HUES48 (cell line): Measurements from ENCODE around the gene PTPN3.
A peak's percentile ranks its signal among the peaks of the same experiment; 100 is the strongest.

ENCODE experiments used
- H3K27ac ChIP-seq: one replicate; pipeline ENCODE4 v1.7.0; 2013; ENCODE audit warnings: low read depth, low read length, inconsistent platforms
- H3K27me3 ChIP-seq: 2 replicates; pipeline ENCODE4 v1.6.1; 2013; ENCODE audit warnings: mild to moderate bottlenecking, low read length; ENCODE audit not compliant: control insufficient read depth, insufficient read depth
- H3K36me3 ChIP-seq: 2 replicates; pipeline ENCODE4 v1.6.1; 2013; ENCODE audit warnings: low read length; ENCODE audit not compliant: control insufficient read depth, insufficient read depth
- H3K4me1 ChIP-seq: 2 replicates; pipeline ENCODE4 v1.6.1; 2013; ENCODE audit warnings: mild to moderate bottlenecking, low read length; ENCODE audit not compliant: control insufficient read depth, insufficient read depth
- H3K4me3 ChIP-seq: 2 replicates; pipeline ENCODE4 v1.5.1; 2013; ENCODE audit warnings: mild to moderate bottlenecking, low read depth, low read length
- H3K9ac ChIP-seq: 2 replicates; pipeline ENCODE4 v1.6.1; 2013; ENCODE audit warnings: mild to moderate bottlenecking, low read depth, low read length, moderate library complexity
- H3K9me3 ChIP-seq: 2 replicates; pipeline ENCODE4 v1.6.1; 2013; ENCODE audit warnings: low read length; ENCODE audit not compliant: control insufficient read depth, insufficient read depth

Gene PTPN3

GRCh38 chr9:109450346-109450745 lies 47.8 kb downstream of the PTPN3 start:
- Histone ChIP-seq H3K36me3 (no peaks in the 10 kb centered on the region), H3K4me3 (no peak overlapping the region), H3K9ac (no peak overlapping the region), H3K27me3 (no peaks in the 10 kb centered on the region), H3K9me3 (no peaks in the 10 kb centered on the region), H3K4me1 (peaks cover 10% of the 10 kb centered on the region), H3K27ac (no peak overlapping the region)

GRCh38 chr9:109449036-109449798 lies 48.9 kb downstream of the PTPN3 start:
- Histone ChIP-seq H3K27ac (no peak overlapping the region), H3K4me1 (no peaks in the 10 kb centered on the region), H3K9me3 (no peaks in the 10 kb centered on the region), H3K27me3 (no peaks in the 10 kb centered on the region), H3K9ac (no peak overlapping the region), H3K4me3 (no peak overlapping the region), H3K36me3 (no peaks in the 10 kb centered on the region)

- Histone ChIP-seq H3K4me1 (no peaks in the 10 kb centered on the region), H3K4me3 (no peak overlapping the region), H3K9ac (no peak overlapping the region), H3K36me3 (no peaks in the 10 kb centered on the region), H3K27ac (no peak overlapping the region), H3K27me3 (no peaks in the 10 kb centered on the region), H3K9me3 (no peaks in the 10 kb centered on the region)
Measured at GRCh38 chr9:109448223-109448622, 49.9 kb downstream of the PTPN3 start.

- Histone ChIP-seq H3K9me3 (no peaks in the 10 kb centered on the region), H3K4me3 (no peak overlapping the region), H3K27me3 (no peaks in the 10 kb centered on the region), H3K36me3 (no peaks in the 10 kb centered on the region), H3K27ac (no peak overlapping the region), H3K4me1 (no peaks in the 10 kb centered on the region), H3K9ac (no peak overlapping the region)
Measured at GRCh38 chr9:109447329-109448076, 50.6 kb downstream of the PTPN3 start.

- no peaks in the 10 kb centered on the region for H3K27me3 ChIP-seq
Measured at GRCh38 chr9:109444771-109445320, 53.3 kb downstream of the PTPN3 start.

GRCh38 chr9:109442716-109443115 lies 55.4 kb downstream of the PTPN3 start:
- Histone ChIP-seq H3K27ac (no peak overlapping the region), H3K4me1 (peaks cover 8% of the 10 kb centered on the region), H3K9ac (no peak overlapping the region), H3K36me3 (no peaks in the 10 kb centered on the region), H3K9me3 (no peaks in the 10 kb centered on the region), H3K27me3 (no peaks in the 10 kb centered on the region), H3K4me3 (no peak overlapping the region)

More at GRCh38 chr9:109444771-109445320, 53.3 kb downstream of the PTPN3 start:
- H3K4me3 ChIP-seq, result no peak overlapping the region
- H3K36me3 ChIP-seq, result no peaks in the 10 kb centered on the region
- H3K27ac ChIP-seq, result no peak overlapping the region
- no peak overlapping the region for H3K9ac ChIP-seq
- peaks cover 8% of the 10 kb centered on the region for H3K4me1 ChIP-seq
- no peaks in the 10 kb centered on the region for H3K9me3 ChIP-seq

- Histone ChIP-seq H3K36me3 (no peaks in the 10 kb centered on the region), H3K27me3 (no peaks in the 10 kb centered on the region), H3K9ac (peak overlapping the region; percentile 11; the same call in 1 of the 2 replicates), H3K4me3 (no peak overlapping the region), H3K9me3 (no peaks in the 10 kb centered on the region), H3K4me1 (peaks cover 8% of the 10 kb centered on the region), H3K27ac (peak overlapping the region; percentile 47)
Measured at GRCh38 chr9:109441296-109441695, 56.8 kb downstream of the PTPN3 start.

- H3K4me3 ChIP-seq, result no peak overlapping the region
- H3K9ac ChIP-seq, result peak overlapping the region; percentile 11; the same call in 1 of the 2 replicates
- H3K9me3 ChIP-seq, result no peaks in the 10 kb centered on the region
- H3K4me1 ChIP-seq, result peaks cover 8% of the 10 kb centered on the region
- peak overlapping the region; percentile 47 for H3K27ac ChIP-seq
- no peaks in the 10 kb centered on the region for H3K36me3 ChIP-seq
- no peaks in the 10 kb centered on the region for H3K27me3 ChIP-seq
Measured at GRCh38 chr9:109440797-109441287, 57.3 kb downstream of the PTPN3 start.

GRCh38 chr9:109440117-109440515 lies 58.0 kb downstream of the PTPN3 start:
- Histone ChIP-seq H3K27ac (no peak overlapping the region), H3K9ac (no peak overlapping the region), H3K27me3 (no peaks in the 10 kb centered on the region), H3K36me3 (no peaks in the 10 kb centered on the region), H3K9me3 (no peaks in the 10 kb centered on the region), H3K4me3 (no peak overlapping the region), H3K4me1 (peaks cover 8% of the 10 kb centered on the region)

- Histone ChIP-seq H3K27me3 (no peaks in the 10 kb centered on the region), H3K9me3 (no peaks in the 10 kb centered on the region), H3K27ac (no peak overlapping the region), H3K4me3 (no peak overlapping the region), H3K9ac (no peak overlapping the region), H3K4me1 (peaks cover 8% of the 10 kb centered on the region), H3K36me3 (no peaks in the 10 kb centered on the region)
Measured at GRCh38 chr9:109439378-109440116, 58.6 kb downstream of the PTPN3 start.
